Thoracic aorta (tissue), 2 donors: ENCODE data around the gene CHST3. TPM values are rescaled to one million over a fixed set of nuclear protein-coding genes. Genes with fewer than 3 reads are reported as not detected.
A peak's percentile ranks its signal among the peaks of the same experiment; 100 is the strongest.
"Not testable (repeated sequence)": the region's sequence is repeated elsewhere in the genome, so short reads cannot be mapped to it uniquely, and the experiment has no call there.

Experiments
- ATAC-seq: fragments of 150-250 bp; one replicate; pipeline ENCODE4 v1.8.0; 2017; ENCODE audit warnings: low read depth; ENCODE audit not compliant: insufficient number of reproducible peaks, low FRiP score
- DNase-seq: peaks from one replicate; pipeline ENCODE4 v3.0.0-alpha.2; 2020; ENCODE audit warnings: low spot score
- H3K27ac ChIP-seq, 2 donors: fragments of 200-600 bp; sonication (generic); 1 replicate in 1 of 2; 2 replicates in 1 of 2; pipeline ENCODE4 v1.5.1; 2016; ENCODE audit warnings: mild to moderate bottlenecking in 2 of 2, moderate library complexity in 2 of 2
- H3K27me3 ChIP-seq: fragments of 200-600 bp; sonication (generic); replicated peaks from 2 replicates; pipeline ENCODE4 v1.6.0; 2016; ENCODE audit warnings: mild to moderate bottlenecking; ENCODE audit not compliant: insufficient read depth
- H3K36me3 ChIP-seq: fragments of 200-600 bp; sonication (generic); one replicate; pipeline ENCODE4 v1.5.1; 2016
- H3K4me1 ChIP-seq, 2 donors: fragments of 200-600 bp; sonication (generic); 1 replicate in 1 of 2; 2 replicates in 1 of 2; pipeline versions ENCODE4 v1.5.1 to v1.6.0; 2016; ENCODE audit warnings: low read depth in 2 of 2, mild to moderate bottlenecking in 1 of 2; ENCODE audit not compliant: control insufficient read depth in 1 of 2
- H3K4me3 ChIP-seq: fragments of 200-600 bp; sonication (generic); 2 replicates; pipeline ENCODE4 v1.5.1; 2016; ENCODE audit warnings: mild to moderate bottlenecking
- H3K9me3 ChIP-seq: fragments of 200-600 bp; sonication (generic); 2 replicates; pipeline ENCODE4 v1.5.1; 2016
- total RNA-seq, 2 donors: library from RNA; depleted of rRNA; stranded (reverse); fragments of >200 nt; gene quantifications; one replicate each; pipeline versions ENCODE4 v1.1.0 to v1.2.3, GENCODE V29; 2016
- TF ChIP-seq, protein P1 (sequence below): fragments of 200-600 bp; sonication (generic); IDR thresholded peaks from one replicate; pipeline ENCODE4 v1.5.1; 2019; ENCODE audit warnings: antibody characterized with exemption

The CHST3 gene
- total RNA-seq, 2 donors from 2014 or later: 54.4 to 80.6 TPM

DNA sequence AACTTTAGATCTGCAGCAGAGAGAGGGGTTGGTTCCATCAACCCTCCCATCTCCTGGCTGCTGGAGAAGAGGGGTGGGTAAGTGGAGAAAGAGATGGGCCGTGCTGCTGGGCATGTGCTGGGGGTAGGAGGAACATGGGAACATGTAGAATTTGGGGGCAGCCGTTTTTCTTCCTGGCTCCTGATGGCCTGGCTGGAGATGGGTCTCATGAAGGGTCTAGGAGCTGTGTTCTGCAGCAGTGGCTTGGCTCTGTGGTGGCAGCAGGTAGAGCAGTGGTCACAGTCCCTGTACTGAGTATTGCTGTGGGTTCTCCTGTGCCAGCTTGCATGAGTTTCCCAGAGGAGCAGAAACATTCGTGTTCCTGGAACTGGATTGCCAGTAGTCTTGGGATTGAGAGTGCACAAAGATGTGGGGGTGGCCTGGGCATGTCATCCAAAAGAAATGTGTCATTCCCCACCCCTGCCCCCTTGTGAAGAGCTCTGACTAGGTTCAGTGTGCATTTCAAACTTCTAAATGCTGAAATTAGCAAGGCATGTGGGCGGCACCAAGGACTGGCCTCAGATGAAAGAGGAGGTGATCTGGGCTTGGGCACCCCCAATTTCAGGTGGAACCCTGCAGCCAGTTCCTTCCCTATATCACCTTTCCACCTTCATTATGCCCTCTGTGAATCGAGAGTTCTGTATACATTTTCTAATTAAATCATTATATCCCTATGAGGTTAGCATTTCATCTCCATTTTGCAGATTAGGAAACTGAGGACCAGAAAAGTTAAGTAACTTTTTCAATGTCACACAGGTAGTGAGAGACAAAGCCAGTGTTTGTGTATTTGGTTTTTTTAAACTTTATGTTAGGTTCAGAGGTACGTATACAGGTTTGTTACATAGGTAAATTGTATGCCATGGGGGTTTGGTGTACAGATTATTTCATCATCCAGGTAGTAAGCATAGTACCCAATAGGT is 2.1 kb downstream of the CHST3 start:
- TF ChIP-seq, protein P1, sequence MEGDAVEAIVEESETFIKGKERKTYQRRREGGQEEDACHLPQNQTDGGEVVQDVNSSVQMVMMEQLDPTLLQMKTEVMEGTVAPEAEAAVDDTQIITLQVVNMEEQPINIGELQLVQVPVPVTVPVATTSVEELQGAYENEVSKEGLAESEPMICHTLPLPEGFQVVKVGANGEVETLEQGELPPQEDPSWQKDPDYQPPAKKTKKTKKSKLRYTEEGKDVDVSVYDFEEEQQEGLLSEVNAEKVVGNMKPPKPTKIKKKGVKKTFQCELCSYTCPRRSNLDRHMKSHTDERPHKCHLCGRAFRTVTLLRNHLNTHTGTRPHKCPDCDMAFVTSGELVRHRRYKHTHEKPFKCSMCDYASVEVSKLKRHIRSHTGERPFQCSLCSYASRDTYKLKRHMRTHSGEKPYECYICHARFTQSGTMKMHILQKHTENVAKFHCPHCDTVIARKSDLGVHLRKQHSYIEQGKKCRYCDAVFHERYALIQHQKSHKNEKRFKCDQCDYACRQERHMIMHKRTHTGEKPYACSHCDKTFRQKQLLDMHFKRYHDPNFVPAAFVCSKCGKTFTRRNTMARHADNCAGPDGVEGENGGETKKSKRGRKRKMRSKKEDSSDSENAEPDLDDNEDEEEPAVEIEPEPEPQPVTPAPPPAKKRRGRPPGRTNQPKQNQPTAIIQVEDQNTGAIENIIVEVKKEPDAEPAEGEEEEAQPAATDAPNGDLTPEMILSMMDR: no peak
- ATAC-seq (no peak), DNase-seq (peak; percentile 60)
- no peaks in the 10 kb centered on the region for H3K9me3 ChIP-seq
- peaks cover 14 to 68% of the 10 kb centered on the region in 2 donors for H3K4me1 ChIP-seq
- peak overlapping the region; percentile 89 for H3K4me3 ChIP-seq
- peak overlapping the region; percentile 97 to 98 for H3K27ac ChIP-seq
- no peaks in the 10 kb centered on the region for H3K27me3 ChIP-seq
- no peaks in the 10 kb centered on the region for H3K36me3 ChIP-seq

DNA sequence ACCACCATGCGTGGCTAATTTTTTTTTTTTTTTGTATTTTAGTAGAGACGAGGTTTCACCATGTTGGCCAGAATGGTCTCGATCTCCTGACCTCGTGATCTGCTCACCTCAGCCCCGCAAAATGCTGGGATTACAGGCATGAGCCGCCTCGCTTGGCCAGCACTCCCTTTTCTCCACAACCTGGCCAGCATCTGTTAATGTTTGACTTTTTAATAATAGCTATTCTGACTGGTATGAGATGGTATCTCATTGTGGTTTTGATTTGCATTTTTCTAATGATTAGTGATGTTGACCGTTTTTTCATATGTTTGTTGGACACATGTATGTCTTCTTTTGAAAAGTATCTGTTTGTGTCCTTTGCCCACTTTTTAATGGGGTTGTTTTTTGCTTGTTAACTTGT is 3.8 kb downstream of the CHST3 start:
- not testable (repeated sequence) for H3K27ac ChIP-seq, H3K4me3 ChIP-seq, DNase-seq, H3K9me3 ChIP-seq, H3K27me3 ChIP-seq, H3K36me3 ChIP-seq, ATAC-seq
- peaks cover 31 to 77% of the 10 kb centered on the region in 2 donors for H3K4me1 ChIP-seq

DNA sequence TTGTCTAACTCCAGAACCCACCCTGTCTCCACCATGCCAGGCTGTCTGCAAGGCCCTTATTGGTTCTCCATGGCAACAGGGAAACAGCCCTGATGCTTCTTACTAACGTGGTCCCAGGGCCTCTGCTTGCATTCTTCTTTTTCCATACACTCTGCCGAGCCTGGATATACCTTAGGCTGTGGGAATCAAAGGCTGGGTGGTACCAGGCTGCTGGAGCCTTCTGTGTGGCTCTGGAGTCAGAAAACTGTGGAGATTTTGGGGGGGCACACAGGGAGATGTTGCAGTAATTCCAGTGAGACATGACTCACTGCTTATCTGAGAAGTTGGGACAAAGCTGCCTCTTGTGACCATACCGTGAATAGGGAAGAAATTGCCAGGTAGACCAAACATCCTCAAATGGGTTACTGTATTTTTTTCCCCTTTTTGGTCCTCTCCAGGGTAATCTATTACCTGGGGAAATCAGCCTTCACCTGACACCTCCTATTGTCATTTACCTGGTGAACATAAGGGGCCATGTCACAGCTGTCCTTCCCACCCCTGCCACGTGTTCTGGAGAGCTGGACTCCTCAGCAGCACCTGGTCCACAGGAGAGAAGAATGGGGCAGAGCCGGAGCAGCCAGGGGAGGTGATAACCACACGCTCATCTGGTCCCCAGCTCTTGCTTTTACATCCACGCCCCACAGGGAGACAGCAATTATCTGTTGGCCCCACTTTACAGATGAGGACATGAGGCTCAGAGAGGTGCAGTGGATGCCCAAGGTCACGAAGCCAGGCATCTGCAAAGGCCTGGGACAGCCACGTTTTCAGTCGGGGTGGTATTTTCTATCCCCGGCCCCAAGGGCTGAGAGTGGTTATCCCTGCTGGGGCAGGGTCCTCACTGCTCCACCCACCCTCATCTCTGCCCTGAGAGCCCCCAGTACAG is 4.6 kb downstream of the CHST3 start:
- DNase-seq (no peak), ATAC-seq (no peak)
- peak overlapping the region in 1 of 2 donors; percentile 92 for H3K27ac ChIP-seq
- no peaks in the 10 kb centered on the region for H3K9me3 ChIP-seq
- H3K36me3 ChIP-seq: no peaks in the 10 kb centered on the region
- no peak overlapping the region for H3K4me3 ChIP-seq
- TF ChIP-seq, protein P1: no peak
- H3K27me3 ChIP-seq: no peaks in the 10 kb centered on the region
- peaks cover 38 to 83% of the 10 kb centered on the region in 2 donors for H3K4me1 ChIP-seq

DNA sequence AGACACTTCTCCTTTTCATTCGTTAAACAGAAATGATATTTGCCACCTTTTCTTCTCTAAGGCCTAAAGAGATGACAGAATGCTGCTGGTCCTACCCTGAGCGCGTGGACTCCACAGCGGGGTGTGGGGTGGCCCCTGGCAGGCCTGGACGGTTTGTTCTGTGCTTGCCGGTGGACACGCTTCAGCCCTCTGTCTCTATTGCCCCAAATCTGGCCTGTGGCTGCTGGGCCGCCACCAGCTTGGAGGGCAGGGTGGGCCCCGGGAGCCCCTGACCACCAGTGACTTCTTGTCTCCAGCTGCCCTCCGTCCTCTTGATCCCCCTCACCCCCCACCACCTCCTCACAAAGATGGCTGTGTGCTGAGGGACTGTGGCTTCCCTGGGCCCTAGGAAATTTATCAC is 5.7 kb downstream of the CHST3 start:
- peak overlapping the region; percentile 60 to 92 for H3K27ac ChIP-seq
- H3K27me3 ChIP-seq: no peaks in the 10 kb centered on the region
- no peak for ATAC-seq
- no peak overlapping the region for H3K4me3 ChIP-seq
- no peak for DNase-seq
- H3K4me1 ChIP-seq: peaks cover 47 to 94% of the 10 kb centered on the region in 2 donors
- TF ChIP-seq, protein P1: no peak
- no peaks in the 10 kb centered on the region for H3K36me3 ChIP-seq
- H3K9me3 ChIP-seq: no peaks in the 10 kb centered on the region

DNA sequence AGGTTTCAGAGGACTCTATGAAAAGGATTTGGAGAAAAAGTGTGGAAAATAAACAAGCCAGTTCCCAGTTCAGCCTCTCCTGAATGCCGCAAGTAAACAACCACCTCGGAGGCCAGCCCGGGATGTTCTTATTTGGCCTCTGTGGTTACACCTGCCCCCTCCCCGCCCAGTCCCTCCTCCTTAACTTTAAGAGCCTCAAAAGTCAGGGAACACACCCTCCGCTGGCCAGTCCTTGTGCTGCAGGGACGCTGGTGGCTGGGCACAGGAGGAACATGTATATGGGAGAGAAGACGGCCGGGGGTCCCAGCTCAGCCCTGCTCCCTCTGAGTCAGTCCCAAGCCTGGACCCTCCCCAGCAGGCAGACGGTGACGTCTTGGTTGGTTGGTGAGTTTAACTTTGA is 6.1 kb downstream of the CHST3 start:
- DNase-seq (no peak), ATAC-seq (no peak)
- H3K4me1 ChIP-seq: peaks cover 51 to 98% of the 10 kb centered on the region in 2 donors
- peak overlapping the region; percentile 60 to 92 for H3K27ac ChIP-seq
- no peaks in the 10 kb centered on the region for H3K9me3 ChIP-seq
- no peaks in the 10 kb centered on the region for H3K36me3 ChIP-seq
- no peaks in the 10 kb centered on the region for H3K27me3 ChIP-seq
- no peak overlapping the region for H3K4me3 ChIP-seq
- TF ChIP-seq, protein P1: peak; percentile 16
